Measurements from ENCODE around the gene PTHLH.

The PTHLH gene

DNA sequence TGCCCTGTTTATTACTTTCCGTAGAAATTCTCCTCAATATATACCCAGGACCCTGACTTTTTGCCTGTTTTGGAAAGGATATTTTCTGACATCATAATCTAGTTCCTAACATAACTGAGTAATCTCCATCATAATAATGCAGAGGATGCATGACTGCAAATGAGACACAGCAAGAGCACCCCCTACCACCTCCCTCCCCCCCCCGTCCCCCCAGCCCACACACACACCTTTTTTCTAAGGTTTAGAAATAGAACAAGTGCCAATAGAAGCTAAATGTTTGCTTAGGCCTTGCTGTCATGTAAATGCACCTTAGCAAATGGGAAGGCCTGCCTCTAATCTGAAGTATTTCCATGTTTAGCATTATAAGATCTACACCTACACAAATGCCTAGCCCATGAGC is at the start of gene PTHLH:
Gene PTHLH, minus strand, starts transcription at position 13 of the 400 bp plus-strand sequence. CDS start 3,239 bp downstream, outside the sequence.
- no peak for DNase-seq (ENCODE audit: low read depth in 2 of 2)

DNA sequence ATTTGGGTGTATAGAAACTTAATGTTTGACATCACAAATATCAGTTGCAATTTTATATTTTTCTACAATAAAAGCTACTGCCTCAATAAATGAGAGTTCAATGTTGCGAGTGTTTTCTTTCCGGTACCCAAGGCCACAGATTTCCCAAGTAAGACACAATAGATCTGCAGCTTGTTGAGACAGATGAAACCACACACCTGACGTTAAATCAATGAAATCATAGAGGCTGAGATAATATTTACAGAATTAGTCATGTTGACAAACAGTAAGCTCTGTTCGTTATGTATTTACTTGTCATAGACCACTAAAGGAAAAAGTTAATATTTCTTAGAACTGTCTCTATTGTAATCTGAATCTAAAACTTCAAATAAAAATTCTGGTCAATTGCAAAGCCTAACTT is 49.2 kb upstream of the PTHLH start:
- DNase-seq (ENCODE audit: low read depth in 2 of 2), result no peak

DNA sequence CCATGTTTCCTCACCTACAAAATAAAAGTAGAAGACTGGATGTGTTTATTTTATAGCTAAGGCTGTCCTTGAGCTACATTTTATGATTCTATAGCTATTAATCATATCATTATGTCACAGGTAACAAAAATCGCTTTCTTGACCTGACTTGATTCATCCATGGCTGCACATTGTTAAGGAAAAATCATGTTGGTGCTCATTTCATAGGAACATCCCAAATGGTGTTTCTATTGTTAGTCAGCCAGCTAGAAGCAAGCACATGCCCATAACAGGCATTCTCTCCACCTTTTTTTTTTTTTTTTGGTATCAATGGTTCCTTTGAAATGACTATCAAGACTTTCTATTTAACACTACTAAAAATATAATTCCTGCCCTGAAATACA is 45.3 kb upstream of the PTHLH start:
- DNase-seq (ENCODE audit: low read depth in 2 of 2), result no peak

- DNase-seq (ENCODE audit: low read depth in 2 of 2), result no peak
Measured at GRCh38 chr12:28017126-28017872, 44.8 kb upstream of the PTHLH start.

GRCh38 chr12:28015165-28015564 is 42.6 kb upstream of the PTHLH start:
- no peak for DNase-seq (ENCODE audit: low read depth in 2 of 2)

- no peak for DNase-seq (ENCODE audit: low read depth in 2 of 2)
Measured at GRCh38 chr12:28014196-28014595, 41.7 kb upstream of the PTHLH start.

GRCh38 chr12:28012333-28012918 is 39.9 kb upstream of the PTHLH start:
- no peak for DNase-seq (ENCODE audit: low read depth in 2 of 2)

DNA sequence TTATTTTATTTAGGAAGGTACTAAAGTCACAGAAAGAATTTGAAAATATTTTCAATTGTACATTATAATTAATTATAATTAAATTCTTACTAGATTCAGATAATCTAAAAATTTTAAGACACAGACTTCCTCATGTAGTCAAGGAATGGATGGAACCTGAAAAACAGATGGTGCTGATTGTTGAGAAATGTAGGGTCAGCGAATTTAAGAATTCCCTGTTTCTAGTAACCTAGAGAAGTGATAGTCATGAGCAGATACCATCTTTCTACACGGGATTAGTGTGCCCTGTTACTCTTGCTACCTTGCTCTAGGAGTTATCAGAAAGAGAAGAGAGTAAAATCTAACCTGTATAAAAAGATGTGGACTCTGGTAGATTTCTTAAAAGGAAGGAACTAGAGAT is 37.5 kb upstream of the PTHLH start:
- DNase-seq (ENCODE audit: low read depth in 2 of 2), result no peak

- DNase-seq (ENCODE audit: low read depth in 2 of 2), result no peak
Measured at GRCh38 chr12:27999970-28000369, 27.4 kb upstream of the PTHLH start.

DNA sequence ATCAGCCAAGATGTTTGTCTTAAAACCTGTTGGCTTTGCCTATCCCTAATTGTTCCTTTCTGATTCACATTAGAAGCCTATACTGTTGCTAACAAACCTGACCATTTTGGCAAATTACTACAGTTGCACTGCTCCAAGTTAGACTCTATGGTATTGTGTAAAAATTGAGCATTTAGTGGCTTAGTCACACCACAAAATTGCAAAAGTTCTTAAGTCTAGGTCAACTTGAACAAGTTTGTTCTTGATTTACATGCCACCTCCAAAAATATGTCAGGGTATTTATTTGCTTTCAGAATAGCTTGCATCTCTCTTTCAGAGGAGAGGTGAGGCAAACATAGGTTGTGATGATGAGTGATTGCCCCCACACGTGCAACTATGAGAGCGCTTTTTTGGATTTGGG is 27.0 kb upstream of the PTHLH start:
- DNase-seq (ENCODE audit: low read depth in 2 of 2), result no peak

GRCh38 chr12:27998658-27999057 is 26.1 kb upstream of the PTHLH start:
- no peak for DNase-seq (ENCODE audit: low read depth in 2 of 2)

DNA sequence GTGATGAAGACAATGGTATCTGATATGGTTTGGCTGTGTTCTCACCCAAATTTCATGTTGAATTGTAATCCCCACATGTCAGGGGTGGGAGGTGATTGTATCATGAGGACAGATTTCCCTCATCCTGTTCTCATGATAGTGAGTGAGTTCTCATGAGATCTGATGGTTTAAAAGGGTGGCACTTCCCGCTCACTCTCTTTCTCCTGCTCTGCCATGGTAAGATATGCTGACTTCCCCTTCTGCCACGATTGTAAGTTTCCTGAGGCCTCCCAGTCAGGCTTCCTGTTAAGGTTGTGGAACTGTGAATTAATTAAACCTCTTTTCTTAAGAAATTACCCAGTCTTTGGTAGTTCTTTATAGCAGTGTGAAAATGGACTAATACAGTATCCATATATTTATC is 25.6 kb upstream of the PTHLH start:
- no peak for DNase-seq (ENCODE audit: low read depth in 2 of 2)

DNA sequence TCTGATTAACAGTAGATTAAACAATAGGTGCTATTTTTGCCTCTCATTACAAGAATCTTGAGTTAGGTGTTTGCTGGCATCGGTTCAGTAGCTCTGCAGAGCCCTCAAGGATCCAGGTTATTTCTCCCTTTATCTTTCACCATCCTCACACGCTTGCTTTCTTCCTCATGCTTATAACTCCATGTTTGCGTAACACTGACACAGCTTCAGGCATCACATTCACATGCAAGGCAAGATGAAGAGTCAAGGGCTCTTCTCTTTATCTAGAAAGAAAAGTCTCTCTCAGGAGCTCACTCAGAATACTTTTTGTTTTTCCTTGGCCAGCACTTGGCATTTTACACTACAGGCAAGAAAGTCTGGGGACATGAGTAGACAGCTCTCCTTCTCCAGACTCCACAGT is 24.2 kb upstream of the PTHLH start:
- DNase-seq (ENCODE audit: low read depth in 2 of 2), result no peak

- DNase-seq (ENCODE audit: low read depth in 2 of 2), result no peak
Measured at GRCh38 chr12:27995406-27995805, 22.9 kb upstream of the PTHLH start.

DNA sequence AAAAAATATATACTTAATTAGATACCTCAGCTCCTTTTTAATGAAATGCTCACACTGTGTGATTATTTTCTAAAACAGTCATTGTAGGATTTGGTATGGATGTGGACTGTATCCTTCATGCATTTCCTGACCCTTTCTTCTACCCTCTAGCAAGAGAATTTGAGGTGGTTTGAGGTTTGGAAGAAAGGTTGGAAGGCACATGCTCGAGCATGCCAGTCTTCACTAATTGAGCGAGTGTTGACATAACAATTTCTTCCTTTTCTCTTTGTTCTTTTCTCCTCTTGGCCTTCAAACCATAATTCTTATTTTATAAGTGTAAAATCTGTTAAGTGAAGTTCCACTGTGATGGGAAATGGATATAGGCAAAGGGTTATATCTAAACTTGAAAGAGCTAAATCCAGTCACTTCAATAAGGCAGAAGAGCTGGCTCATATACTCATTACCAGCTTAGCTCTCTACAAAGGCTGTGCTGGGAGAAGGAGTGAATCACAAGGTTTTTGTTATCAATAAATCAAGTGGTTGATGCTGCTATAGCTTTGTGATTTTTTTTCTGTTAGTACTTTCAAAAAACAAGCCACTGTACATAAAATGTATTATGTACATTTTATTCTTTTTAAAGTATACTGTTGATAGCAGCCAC is 16.2 kb upstream of the PTHLH start:
- DNase-seq (ENCODE audit: low read depth in 2 of 2), result no peak

DNA sequence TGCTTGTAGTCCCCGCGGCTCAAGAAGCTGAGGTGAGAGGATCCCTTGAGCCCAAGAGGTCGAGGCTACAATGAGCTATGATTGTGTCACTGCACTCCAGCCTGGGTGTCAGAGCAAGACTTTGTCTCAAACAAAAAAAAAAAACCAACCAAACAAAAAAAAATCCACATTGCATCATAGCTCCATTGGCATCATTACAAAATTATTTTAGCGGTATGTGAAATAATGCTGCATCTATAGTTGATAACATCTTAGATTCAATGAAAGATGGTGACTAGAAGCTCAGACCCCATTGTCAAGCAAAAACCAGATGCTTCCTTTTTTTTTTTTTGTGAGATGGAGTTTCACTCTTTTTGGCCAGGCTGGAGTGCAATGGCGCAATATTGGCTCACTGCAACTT is 14.8 kb upstream of the PTHLH start:
- no peak for DNase-seq (ENCODE audit: low read depth in 2 of 2)

- no peak for DNase-seq (ENCODE audit: low read depth in 2 of 2)
Measured at GRCh38 chr12:27984275-27984674, 11.7 kb upstream of the PTHLH start.

- DNase-seq (ENCODE audit: low read depth in 2 of 2), result no peak
Measured at GRCh38 chr12:27982951-27983350, 10.4 kb upstream of the PTHLH start.

GRCh38 chr12:27982385-27982784 is 9.9 kb upstream of the PTHLH start:
- DNase-seq (ENCODE audit: low read depth in 2 of 2), result no peak

DNA sequence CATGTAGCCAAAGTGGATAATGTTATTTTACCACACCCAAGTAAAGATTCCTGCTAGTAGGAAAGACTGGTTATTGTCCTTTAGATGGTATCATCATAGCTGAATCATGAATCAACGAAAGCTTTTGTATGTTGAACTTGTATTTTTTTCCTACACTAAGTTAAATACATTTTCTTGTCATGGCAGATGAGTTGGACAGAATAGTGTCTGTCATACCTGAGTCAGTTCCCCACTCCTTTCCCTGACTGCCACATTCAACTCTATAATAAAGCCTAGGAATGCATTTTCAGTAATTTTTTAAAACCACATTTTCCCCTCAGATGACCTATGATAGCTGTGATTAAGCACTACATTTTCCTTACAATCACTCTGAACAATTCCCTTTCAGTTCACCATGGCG is 9.3 kb upstream of the PTHLH start:
- DNase-seq (ENCODE audit: low read depth in 2 of 2), result no peak

- DNase-seq (ENCODE audit: low read depth in 2 of 2), result no peak
Measured at GRCh38 chr12:27979145-27979544, 6.6 kb upstream of the PTHLH start.

DNA sequence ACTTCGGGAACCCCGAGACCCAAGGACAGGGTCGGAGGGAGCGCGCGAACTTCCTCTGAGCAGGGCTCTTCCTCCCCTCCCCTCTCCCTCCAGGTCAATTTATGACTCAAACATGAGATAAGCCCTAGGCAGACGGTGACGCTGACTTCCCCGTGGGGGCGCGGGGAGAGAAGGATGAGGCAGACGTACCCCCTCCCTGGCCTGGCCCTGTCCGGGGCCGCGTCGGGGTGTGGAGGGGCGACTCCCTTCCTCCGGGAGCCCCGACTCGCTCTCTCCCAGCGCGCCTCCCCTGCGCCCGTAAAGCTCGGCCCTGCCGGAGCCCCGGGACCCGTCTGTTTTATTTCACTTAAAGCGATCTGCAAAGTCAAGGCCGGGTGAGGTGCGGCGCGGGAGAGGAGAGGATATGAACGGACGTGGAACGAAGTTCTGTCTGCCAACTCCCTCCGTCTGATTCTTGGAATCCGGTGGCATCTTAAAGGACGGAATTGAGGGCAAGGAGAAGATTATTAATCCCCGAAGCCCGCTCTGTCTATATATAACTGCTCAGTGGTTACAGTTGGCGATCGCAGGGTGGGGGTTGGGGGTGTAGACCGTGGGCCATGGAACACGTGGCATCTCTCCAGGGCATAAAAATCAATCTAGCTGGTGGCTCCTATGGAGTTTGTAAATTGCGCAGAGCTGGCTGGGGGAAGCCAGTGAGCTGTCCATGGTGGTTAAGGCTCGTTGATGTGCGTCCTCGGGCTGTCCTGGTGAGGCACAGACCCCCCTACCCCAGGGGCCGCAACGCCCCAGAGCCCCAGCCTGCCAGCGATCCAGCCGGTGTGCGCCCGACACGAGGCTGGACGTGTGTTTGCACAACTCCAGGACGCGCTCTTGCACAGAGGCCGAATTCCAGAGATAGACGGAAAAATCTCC is 2.9 kb upstream of the PTHLH start:
- no peak for DNase-seq (ENCODE audit: low read depth in 2 of 2)

Data from stimulated activated CD8-positive, alpha-beta memory T cell treated with anti-CD3 and anti-CD28 coated beads, Interleukin-7, amount 100 ng/mL, for 4 hours (primary cell).